Stomach (tissue), 9 donors: ENCODE data around the gene RGS7BP. TPM values are rescaled to one million over a fixed set of nuclear protein-coding genes. Genes with fewer than 3 reads are reported as not detected.

Experiments used
- DNase-seq, 2 donors: peaks; one replicate each; pipeline versions ENCODE4 v3.0.0 to v3.0.0-alpha.2; 2013 to 2019
- H3K27ac ChIP-seq, 5 donors: fragments of 200-600 bp in 4 of 5; sonication (generic) in 4 of 5; one replicate each; pipeline ENCODE4 v1.5.1; 2013 to 2019; ENCODE audit warnings: mild to moderate bottlenecking in 1 of 5, moderate library complexity in 1 of 5
- H3K27me3 ChIP-seq, 3 donors: fragments of 200-600 bp; sonication (generic); one replicate each; pipeline ENCODE4 v1.5.1; 2017 to 2019; ENCODE audit warnings: mixed run types in 1 of 3
- H3K36me3 ChIP-seq, 4 donors: fragments of 200-600 bp; sonication (generic); 1 replicate in 3 of 4; 2 replicates in 1 of 4; pipeline ENCODE4 v1.5.1; 2016 to 2019
- H3K4me1 ChIP-seq, 4 donors: fragments of 200-600 bp; sonication (generic); one replicate each; pipeline ENCODE4 v1.5.1; 2016 to 2019
- H3K4me3 ChIP-seq, 4 donors: fragments of 200-600 bp; sonication (generic) in 3 of 4; one replicate each; pipeline ENCODE4 v1.5.1; 2016 to 2019; ENCODE audit warnings: mild to moderate bottlenecking in 1 of 4
- H3K9me3 ChIP-seq, 4 donors: fragments of 200-600 bp; sonication (generic); one replicate each; pipeline ENCODE4 v1.5.1; 2016 to 2019
- CTCF ChIP-seq, 7 experiments: fragments of 450-650 bp in 4 of 7; fragments of 200-600 bp in 3 of 7; sonication (generic) in 3 of 7; IDR thresholded peaks; one replicate each; pipeline ENCODE4 v1.5.1; 2016 to 2019; ENCODE audit warnings: antibody characterized with exemption in 7 of 7, control low read depth in 2 of 7, mild to moderate bottlenecking in 1 of 7
- EP300 ChIP-seq: sonication (generic); formaldehyde crosslinking; IDR thresholded peaks from one replicate; pipeline ENCODE4 v1.6.1; 2017; ENCODE audit warnings: antibody characterized with exemption
- POLR2A ChIP-seq, 4 donors: fragments of 450-650 bp; IDR thresholded peaks; one replicate each; pipeline ENCODE4 v1.6.1; 2016; ENCODE audit warnings: antibody characterized with exemption in 4 of 4, control low read depth in 2 of 4, mild to moderate bottlenecking in 1 of 4, moderate library complexity in 1 of 4
- POLR2AphosphoS5 ChIP-seq, 3 donors: sonication (generic); formaldehyde crosslinking; IDR thresholded peaks; one replicate each; pipeline ENCODE4 v1.6.1; 2016; ENCODE audit warnings: antibody characterized with exemption in 3 of 3
- WGBS, 5 donors: extraction: QIAGEN DNeasy Blood & Tissue Kit in 3 of 5; methylation state at CpG; one replicate each; pipeline versions ENCODE4 v1.1.5 to v1.1.7; 2013 to 2018; 5-methylcytosine and 5-hydroxymethylcytosine counted together
- intact Hi-C: fragments of 100-400 bp; cut with DNase I; formaldehyde crosslinking; loops from one replicate; pipeline ENCODE4 v1.15.1; 2023; ENCODE audit warnings: low total_unique reads
- polyA plus RNA-seq, 3 donors: library from polyadenylated mRNA; stranded (reverse); fragments of 200-250 nt; gene quantifications; one replicate each; pipeline ENCODE4 v1.2.3, GENCODE V29; 2013
- small RNA-seq, 4 donors: library from RNA; depleted of rRNA; stranded (forward); fragments of <200 nt; gene quantifications; one replicate each; pipeline ENCODE3, GENCODE V24; 2016
- total RNA-seq, 5 donors: library from RNA; depleted of rRNA; stranded (reverse); fragments of >200 nt; gene quantifications; one replicate each; pipeline versions ENCODE4 v1.1.0 to v1.2.3, GENCODE V29; 2014 to 2016
- donor health status: healthy with polysubstance abuse.
- donor health status: Bipolar disorder and iron deficiency.
- donor health status: healthy.

Gene RGS7BP
- total and polyA plus RNA-seq, 8 donors = 0.03 to 49.2 (median 1.6) TPM

DNA sequence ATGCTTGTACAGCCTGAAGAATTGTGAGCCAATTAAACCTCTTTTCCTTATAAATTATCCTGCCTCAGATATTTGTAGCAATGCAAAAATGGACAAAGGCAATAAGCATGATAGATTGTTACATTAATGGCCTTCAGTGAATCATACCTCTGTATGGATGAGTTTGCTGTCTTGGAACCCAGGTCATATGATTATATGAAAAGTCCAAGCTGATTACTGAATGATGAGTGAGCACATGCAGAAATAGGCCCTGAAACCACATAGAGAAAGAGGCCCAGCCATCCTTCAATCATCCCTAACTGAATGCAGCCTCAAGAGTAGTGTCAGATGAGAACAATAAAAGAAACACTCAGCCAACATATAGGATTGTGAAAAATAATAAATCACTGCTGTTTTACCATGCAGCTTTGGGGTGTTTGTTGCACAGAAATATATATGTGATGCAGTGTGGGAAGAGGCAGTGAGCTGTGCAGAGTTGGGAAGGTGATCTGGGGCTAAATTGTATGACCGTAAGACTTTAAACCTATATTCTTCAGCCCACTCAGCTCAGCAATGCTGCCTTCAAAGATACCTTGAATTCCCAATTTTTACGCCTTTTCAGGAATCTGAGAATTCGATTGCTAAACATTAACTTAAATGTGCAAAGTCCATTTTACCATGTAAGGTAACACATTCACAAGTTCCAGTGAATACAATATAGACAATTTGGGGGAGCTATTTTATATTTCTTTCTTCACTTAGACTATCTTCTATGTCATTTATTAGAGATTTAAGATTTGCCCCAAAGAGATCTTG lies 148.1 kb downstream of the RGS7BP start:
- Histone ChIP-seq H3K36me3 (no peaks in the 10 kb centered on the region), H3K27ac (no peak overlapping the region), H3K4me1 (no peaks in the 10 kb centered on the region), H3K4me3 (no peak overlapping the region), H3K9me3 (no peaks in the 10 kb centered on the region), H3K27me3 (no peaks in the 10 kb centered on the region)
- TF ChIP-seq CTCF (IDR thresholded peaks at IDR 0.05) (no peak), POLR2A (IDR thresholded peaks at IDR 0.05) (no peak), POLR2AphosphoS5 (IDR thresholded peaks at IDR 0.05) (no peak), EP300 (no peak)
- intact Hi-C loops = no loop called here
- 70 to 82% (median 73%) methylated on average over 3 of the region's 3 CpGs for WGBS, 5 donors
- no peak for DNase-seq

- no peaks in the 10 kb centered on the region for H3K4me1 ChIP-seq
- DNase-seq = no peak
- no peaks in the 10 kb centered on the region for H3K36me3 ChIP-seq
- no peak for TF ChIP-seq EP300
- TF ChIP-seq CTCF (IDR thresholded peaks at IDR 0.05) = no peak
- TF ChIP-seq POLR2A (IDR thresholded peaks at IDR 0.05) = no peak
- TF ChIP-seq POLR2AphosphoS5 (IDR thresholded peaks at IDR 0.05) = no peak
- H3K4me3 ChIP-seq = no peak overlapping the region
- H3K9me3 ChIP-seq = no peaks in the 10 kb centered on the region
- H3K27me3 ChIP-seq = no peaks in the 10 kb centered on the region
- no peak overlapping the region for H3K27ac ChIP-seq
- intact Hi-C loops = no loop called here
- WGBS, 5 donors = 62 to 72% (median 64%) methylated on average over 2 of the region's 2 CpGs
These were observed 148.7 kb downstream of the RGS7BP start for GRCh38 chr5:64654561-64654938.

GRCh38 chr5:64655596-64655995 lies 149.8 kb downstream of the RGS7BP start:
- Histone ChIP-seq H3K4me1 (no peaks in the 10 kb centered on the region), H3K27ac (no peak overlapping the region), H3K9me3 (no peaks in the 10 kb centered on the region), H3K4me3 (no peak overlapping the region), H3K27me3 (no peaks in the 10 kb centered on the region), H3K36me3 (no peaks in the 10 kb centered on the region)
- TF ChIP-seq POLR2AphosphoS5 (IDR thresholded peaks at IDR 0.05) (no peak), CTCF (IDR thresholded peaks at IDR 0.05) (no peak), EP300 (no peak), POLR2A (IDR thresholded peaks at IDR 0.05) (no peak)
- WGBS, 5 donors = 40 to 77% (median 60%) methylated on average over 1 of the region's 1 CpG
- no peak for DNase-seq
- intact Hi-C loops = no loop called here

GRCh38 chr5:64659289-64659688 lies 153.5 kb downstream of the RGS7BP start:
- WGBS, 5 donors = 70 to 92% (median 82%) methylated on average over 3 of the region's 3 CpGs
- no peaks in the 10 kb centered on the region for H3K9me3 ChIP-seq
- TF ChIP-seq POLR2AphosphoS5 (IDR thresholded peaks at IDR 0.05) (no peak), CTCF (IDR thresholded peaks at IDR 0.05) (no peak), EP300 (no peak), POLR2A (IDR thresholded peaks at IDR 0.05) (no peak)
- no peaks in the 10 kb centered on the region for H3K36me3 ChIP-seq
- no peak overlapping the region for H3K27ac ChIP-seq
- H3K4me1 ChIP-seq = no peaks in the 10 kb centered on the region
- intact Hi-C loops = no loop called here
- peaks cover 0 to 7% (median 0%) of the 10 kb centered on the region in 3 donors for H3K27me3 ChIP-seq
- no peak for DNase-seq
- no peak overlapping the region for H3K4me3 ChIP-seq

Small RNAs within 50 kb of the gene (small RNA-seq; reads per million reads assigned to genes)
- gene RN7SL169P (0 reads per million in 4 donors), gene RNU6-294P (0 reads per million in 4 donors)

Other genes with a start within 250 kb of the RGS7BP start
- not detected for gene SHISAL2B, start 184.5 kb downstream of the RGS7BP start, total RNA-seq
- gene SHISAL2B, start 184.5 kb downstream of the RGS7BP start, polyA plus RNA-seq = not detected